ENCODE data around the gene PUSL1. TPM values are rescaled to one million over a fixed set of nuclear protein-coding genes. Genes with fewer than 3 reads are reported as not detected.
A peak's percentile ranks its signal among the peaks of the same experiment; 100 is the strongest.

The PUSL1 gene
- total RNA-seq, 2 donors from 2014 or later = 14.5 to 24.8 TPM

DNA sequence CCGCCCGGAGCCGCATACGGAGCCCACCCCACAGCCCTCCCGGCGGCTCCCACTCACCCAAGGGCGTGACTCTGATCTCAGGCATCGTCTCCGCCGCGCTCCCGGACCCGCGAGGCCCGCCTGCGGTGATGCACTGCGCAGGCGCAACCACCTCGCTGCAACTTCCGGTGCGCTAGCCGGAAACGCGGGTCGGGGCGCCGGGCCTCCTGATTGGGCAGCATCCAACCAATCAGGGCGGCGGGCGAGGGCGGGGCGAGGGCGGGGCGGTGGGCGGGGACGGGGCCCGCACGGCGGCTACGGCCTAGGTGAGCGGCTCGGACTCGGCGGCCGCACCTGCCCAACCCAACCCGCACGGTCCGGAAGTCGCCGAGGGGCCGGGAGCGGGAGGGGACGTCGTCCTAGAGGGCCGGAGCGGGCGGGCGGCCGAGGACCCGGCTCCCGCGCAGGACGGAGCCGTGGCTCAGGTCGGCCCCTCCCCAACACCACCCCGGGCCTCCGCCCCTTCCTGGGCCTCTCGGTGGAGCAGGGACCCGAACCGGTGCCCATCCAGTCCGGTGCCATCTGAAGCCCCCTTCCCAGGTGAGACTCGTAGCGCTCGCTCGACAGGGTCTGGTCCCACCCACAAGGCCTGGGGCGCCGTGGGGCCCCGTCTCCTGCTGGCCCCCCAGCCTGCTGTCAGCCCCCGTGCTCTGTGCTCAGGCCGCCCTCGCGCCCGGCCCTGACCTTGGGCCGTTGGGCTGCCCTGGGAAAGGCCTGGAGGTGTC lies 16.3 kb downstream of the PUSL1 start, which contains the start of the genes CPTP and INTS11:
Gene CPTP, plus strand, starts transcription at position 279 of the 764 bp plus-strand sequence. CDS start 2,109 bp downstream, outside the sequence.
Gene INTS11, minus strand, starts transcription at position 137 of the 764 bp plus-strand sequence. Its CDS starts 52 bp downstream, at position 85.
- Histone ChIP-seq H3K4me3 (peak within 1 kb of the TSS; percentile 91 to 96), H3K27me3 (no peaks in the 10 kb centered on the region), H3K9me3 (no peaks in the 10 kb centered on the region), H3K36me3 (peaks cover 32% of the 10 kb centered on the region), H3K27ac (peak within 1 kb of the TSS; percentile 76 to 91), H3K4me1 (peaks cover 0 to 57% of the 10 kb centered on the region in 2 donors)
- TF ChIP-seq, protein P1, sequence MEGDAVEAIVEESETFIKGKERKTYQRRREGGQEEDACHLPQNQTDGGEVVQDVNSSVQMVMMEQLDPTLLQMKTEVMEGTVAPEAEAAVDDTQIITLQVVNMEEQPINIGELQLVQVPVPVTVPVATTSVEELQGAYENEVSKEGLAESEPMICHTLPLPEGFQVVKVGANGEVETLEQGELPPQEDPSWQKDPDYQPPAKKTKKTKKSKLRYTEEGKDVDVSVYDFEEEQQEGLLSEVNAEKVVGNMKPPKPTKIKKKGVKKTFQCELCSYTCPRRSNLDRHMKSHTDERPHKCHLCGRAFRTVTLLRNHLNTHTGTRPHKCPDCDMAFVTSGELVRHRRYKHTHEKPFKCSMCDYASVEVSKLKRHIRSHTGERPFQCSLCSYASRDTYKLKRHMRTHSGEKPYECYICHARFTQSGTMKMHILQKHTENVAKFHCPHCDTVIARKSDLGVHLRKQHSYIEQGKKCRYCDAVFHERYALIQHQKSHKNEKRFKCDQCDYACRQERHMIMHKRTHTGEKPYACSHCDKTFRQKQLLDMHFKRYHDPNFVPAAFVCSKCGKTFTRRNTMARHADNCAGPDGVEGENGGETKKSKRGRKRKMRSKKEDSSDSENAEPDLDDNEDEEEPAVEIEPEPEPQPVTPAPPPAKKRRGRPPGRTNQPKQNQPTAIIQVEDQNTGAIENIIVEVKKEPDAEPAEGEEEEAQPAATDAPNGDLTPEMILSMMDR (IDR thresholded peaks at IDR 0.05) = no peak
- DNase-seq (ENCODE audit: low spot score) = peak; percentile 95

GRCh38 chr1:1325288-1326074 lies 17.1 kb downstream of the PUSL1 start:
- H3K27ac ChIP-seq = peak overlapping the region; percentile 76 to 91
- TF ChIP-seq, protein P1 (IDR thresholded peaks at IDR 0.05) = no peak
- peaks cover 0 to 64% of the 10 kb centered on the region in 2 donors for H3K4me1 ChIP-seq
- peak overlapping the region; percentile 91 to 96 for H3K4me3 ChIP-seq
- H3K36me3 ChIP-seq = peaks cover 24% of the 10 kb centered on the region
- H3K9me3 ChIP-seq = no peaks in the 10 kb centered on the region
- no peak for DNase-seq (ENCODE audit: low spot score)
- H3K27me3 ChIP-seq = no peaks in the 10 kb centered on the region

DNA sequence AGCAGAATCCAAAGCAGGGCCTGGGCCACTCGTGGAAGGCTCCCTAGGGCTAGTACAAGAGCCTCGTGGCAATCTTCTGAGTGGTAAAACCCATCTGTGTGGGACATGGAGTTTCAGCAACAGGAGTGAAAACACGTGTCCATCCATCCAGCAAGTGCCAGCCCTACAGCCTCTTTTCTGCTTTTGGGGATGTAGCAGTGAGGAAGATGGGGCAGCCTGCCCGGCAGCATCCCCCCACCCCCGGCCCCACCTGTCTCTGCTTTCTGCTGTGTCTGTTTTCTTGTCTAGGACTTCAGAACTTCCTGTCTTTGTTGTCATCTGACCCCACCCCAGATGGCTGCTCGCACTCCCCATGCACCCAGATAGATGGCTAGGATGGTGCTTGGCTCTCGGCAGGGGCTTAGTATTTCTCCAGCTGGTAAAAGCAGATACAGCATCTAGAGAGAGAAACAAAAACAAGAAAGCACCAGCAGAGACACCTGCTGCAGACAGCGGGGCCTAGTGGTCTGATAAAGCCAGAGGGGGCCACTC lies 17.7 kb downstream of the PUSL1 start:
- H3K27ac ChIP-seq = peak overlapping the region; percentile 76 to 91
- H3K4me1 ChIP-seq = peaks cover 0 to 64% of the 10 kb centered on the region in 2 donors
- peak overlapping the region in 1 of 2 donors; percentile 91 for H3K4me3 ChIP-seq
- no peak for DNase-seq (ENCODE audit: low spot score)
- peaks cover 23% of the 10 kb centered on the region for H3K36me3 ChIP-seq
- H3K9me3 ChIP-seq = no peaks in the 10 kb centered on the region
- TF ChIP-seq, protein P1 (IDR thresholded peaks at IDR 0.05) = no peak
- H3K27me3 ChIP-seq = no peaks in the 10 kb centered on the region

DNA sequence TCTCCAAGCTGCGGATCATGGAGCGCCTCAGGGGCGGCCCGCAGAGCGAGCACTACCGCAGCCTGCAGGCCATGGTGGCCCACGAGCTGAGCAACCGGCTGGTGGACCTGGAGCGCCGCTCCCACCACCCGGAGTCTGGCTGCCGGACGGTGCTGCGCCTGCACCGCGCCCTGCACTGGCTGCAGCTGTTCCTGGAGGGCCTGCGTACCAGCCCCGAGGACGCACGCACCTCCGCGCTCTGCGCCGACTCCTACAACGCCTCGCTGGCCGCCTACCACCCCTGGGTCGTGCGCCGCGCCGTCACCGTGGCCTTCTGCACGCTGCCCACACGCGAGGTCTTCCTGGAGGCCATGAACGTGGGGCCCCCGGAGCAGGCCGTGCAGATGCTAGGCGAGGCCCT lies 18.9 kb downstream of the PUSL1 start:
- Histone ChIP-seq H3K4me1 (peaks cover 0 to 56% of the 10 kb centered on the region in 2 donors), H3K36me3 (peaks cover 23% of the 10 kb centered on the region), H3K4me3 (no peak overlapping the region), H3K27me3 (no peaks in the 10 kb centered on the region), H3K27ac (no peak overlapping the region), H3K9me3 (no peaks in the 10 kb centered on the region)
- DNase-seq (ENCODE audit: low spot score) = no peak
- TF ChIP-seq, protein P1 (IDR thresholded peaks at IDR 0.05) = no peak

- H3K4me3 ChIP-seq = no peak overlapping the region
- H3K36me3 ChIP-seq = peaks cover 23% of the 10 kb centered on the region
- H3K9me3 ChIP-seq = no peaks in the 10 kb centered on the region
- TF ChIP-seq, protein P1 (IDR thresholded peaks at IDR 0.05) = no peak
- no peaks in the 10 kb centered on the region for H3K27me3 ChIP-seq
- no peak overlapping the region for H3K27ac ChIP-seq
- DNase-seq (ENCODE audit: low spot score) = no peak
- H3K4me1 ChIP-seq = peaks cover 0 to 47% of the 10 kb centered on the region in 2 donors
Measured at GRCh38 chr1:1328254-1328653, 19.9 kb downstream of the PUSL1 start.

Measured in right atrium auricular region (tissue), 2 donors.